PC-9 (cell line): ENCODE measurements around the gene TFAP2A.

ENCODE experiments used
- CTCF ChIP-seq: fragments of 200-600 bp; sonication (generic); conservative IDR thresholded peaks from 2 replicates; pipeline ENCODE4 v1.6.1; 2017; ENCODE audit warnings: mixed run types, antibody characterized with exemption, mild to moderate bottlenecking, moderate library complexity
- EZH2 ChIP-seq: fragments of 200-600 bp; sonication (generic); IDR thresholded peaks from 2 replicates; pipeline ENCODE4 v1.8.0; 2017; ENCODE audit warnings: antibody characterized with exemption, low read depth

- TF ChIP-seq CTCF (no peak), EZH2 (no peak)
Observed at GRCh38 chr6:10431423-10432164, 16.7 kb upstream of the TFAP2A start.
